Eye (tissue), 1 donor: Measurements from ENCODE around the gene KIF26B.

Source experiments
- DNase-seq: peaks from one replicate; pipeline ENCODE4 v3.0.0-alpha.2; 2015

KIF26B gene

DNA sequence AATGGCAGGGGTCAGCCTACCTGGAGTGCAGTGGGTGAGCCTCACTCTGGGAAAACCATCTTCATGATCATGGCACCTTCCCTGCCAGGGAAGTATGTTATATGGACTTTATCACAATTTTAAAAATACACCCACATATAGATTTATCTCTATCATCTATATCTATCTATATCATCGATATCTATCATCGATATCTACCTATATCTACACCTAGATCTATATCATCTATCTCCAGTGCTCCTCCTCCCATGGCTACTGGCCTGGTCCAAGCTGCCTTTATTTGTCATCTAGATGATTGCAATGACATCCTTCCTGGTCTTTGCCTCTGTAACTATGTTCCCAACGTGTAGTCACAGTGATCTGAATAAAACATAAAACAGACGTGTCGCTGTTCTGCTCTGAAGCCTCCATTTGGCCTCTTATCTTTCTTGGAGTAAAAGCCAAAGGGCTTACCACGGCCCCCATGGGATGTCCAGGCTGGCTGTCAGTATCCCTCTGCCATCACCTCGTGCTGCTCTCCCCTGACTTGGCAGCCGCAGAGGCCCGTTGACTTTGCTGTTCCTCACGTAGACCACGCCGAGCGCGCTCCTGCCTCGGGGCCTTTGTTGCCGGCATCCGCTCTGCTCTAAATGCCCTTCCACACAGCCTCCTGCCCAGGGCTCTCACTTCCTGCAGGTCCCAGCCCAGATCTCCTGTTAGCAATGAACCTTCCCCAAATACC, 20.6 kb upstream of the KIF26B start:
- DNase-seq = no peak

- no peak for DNase-seq
Observed at GRCh38 chr1:245142171-245142798, 12.5 kb upstream of the KIF26B start.

- DNase-seq = no peak
Observed at GRCh38 chr1:245142976-245143375, 11.8 kb upstream of the KIF26B start.

DNA sequence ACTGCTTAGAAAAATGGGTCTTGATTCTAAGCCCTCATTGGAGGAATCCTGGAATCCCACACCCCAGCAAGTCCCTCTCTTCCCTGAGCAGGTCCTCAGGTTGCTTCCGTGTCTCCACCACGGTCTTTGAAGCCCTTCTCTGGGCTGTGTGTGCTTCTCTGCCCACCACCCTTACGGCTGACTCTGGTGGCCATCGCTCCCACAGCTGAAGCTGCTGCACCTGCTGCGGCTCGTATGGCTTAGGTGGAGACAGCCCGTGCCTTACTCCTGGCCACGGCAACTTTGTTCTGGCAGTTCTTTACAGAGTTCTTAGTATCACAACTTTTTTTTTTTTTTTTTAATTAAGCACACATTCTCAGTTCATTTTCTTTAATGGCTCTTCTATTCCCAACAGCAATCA, 10.9 kb upstream of the KIF26B start:
- DNase-seq = no peak

DNA sequence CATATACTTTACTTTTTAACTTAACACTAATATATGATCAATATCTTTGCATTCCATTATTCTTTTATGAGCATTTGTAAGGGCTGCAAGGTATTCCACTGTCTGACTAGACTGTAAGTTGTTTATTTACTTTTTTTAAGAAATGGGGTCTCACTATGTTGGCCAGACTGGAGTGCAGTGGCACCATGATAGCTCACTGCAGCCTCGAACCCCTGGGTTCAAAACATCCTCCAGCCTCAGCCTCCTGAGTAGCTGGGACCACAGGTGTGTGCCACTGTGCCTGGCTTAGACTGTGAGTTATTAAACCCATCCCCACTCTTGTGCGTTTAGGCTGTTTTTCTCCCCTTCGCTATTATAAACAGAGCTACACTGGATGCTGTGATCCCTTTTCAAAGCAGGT, 6.7 kb upstream of the KIF26B start:
- no peak for DNase-seq

- no peak for DNase-seq
Observed at GRCh38 chr1:245148861-245149260, 5.9 kb upstream of the KIF26B start.

- DNase-seq = peak; percentile 95
Observed at GRCh38 chr1:245153081-245153551, 1.7 kb upstream of the KIF26B start.

DNA sequence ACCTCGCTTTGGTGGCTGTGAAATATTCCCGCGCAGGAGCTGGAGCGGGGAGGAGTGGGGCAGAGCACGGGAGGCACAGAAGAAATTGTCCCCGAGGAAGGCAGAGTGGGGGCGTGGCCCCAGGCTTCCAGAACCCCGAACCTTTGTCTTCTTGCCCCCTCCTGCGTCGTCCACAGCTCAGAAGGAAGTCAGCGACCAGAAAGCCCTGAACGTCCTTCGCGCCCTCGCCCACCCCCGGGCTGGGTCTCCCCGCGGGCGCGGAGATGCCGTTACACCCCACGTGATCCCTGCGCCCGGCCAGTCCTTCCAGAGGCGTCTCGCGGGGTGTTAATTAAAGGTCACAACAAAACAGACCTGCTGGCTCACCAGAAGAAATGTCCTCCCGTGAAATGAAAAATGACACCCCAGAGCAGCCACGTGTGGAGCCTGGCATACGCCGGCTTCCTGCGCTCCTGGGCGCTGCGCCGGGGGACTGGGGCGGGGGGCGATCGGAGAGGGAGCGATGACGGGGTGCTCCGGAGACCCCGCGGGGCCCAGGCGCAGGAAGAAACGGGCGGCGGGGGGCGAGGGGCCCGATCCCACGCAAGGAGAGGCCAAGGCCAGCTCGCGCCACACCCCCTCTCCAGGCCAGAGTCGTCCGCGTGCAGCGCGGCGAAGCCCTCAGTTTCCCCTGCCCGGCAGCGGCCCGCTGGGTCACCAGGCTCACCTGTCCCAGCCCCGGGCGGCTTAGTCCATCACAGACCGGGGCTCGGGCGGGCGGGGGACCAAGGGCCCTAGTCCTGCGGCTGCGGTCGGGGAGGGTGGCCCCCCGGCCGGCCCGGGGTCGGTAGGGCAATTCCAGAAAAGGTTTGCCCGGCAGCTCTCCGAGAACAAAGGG, 995 bp upstream of the KIF26B start:
- DNase-seq = peak; percentile 81

DNA sequence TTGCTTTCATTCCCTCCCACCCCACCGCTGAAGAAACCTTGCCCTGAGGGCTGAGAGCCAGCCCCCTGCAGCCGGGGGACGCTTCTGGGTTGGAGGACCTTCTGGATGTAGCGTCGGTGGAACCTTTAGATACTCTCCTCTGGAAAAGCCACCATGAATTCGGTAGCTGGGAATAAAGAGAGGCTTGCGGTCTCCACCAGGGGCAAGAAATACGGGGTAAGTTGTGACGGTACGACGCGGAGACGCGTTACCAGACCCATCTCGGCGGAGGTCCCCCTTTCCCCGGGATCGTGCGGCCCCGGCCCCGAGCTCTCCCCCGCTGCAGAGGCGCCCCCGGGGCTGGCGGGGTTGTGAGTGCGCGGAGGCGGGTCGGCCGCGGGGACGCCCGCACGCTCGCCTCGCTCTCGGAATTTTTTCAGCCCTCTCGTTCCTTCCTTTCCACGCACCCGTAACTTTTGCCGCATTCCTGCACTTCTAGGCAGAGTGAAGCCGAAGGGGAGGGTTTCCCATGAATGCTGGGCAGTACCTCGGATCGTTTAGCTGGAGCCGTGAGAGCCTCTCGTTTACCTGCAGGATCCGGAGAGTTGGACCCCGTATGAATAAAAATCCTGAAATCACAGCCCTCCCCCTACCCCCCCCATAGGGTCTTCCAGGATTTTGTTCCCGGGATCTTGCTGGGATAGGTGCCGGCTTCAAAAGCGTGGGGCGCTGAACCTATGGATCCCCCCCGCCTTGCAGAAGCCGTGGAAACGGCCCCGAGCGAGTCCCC, 671 bp downstream of the KIF26B start:
- peak; percentile 80 for DNase-seq

- DNase-seq = peak; percentile 94
Observed at GRCh38 chr1:245156041-245156735, 1.4 kb downstream of the KIF26B start.

GRCh38 chr1:245156736-245157505, 2.1 kb downstream of the KIF26B start:
- DNase-seq = peak; percentile 76

- DNase-seq = no peak
Observed at GRCh38 chr1:245158913-245159312, 4.1 kb downstream of the KIF26B start.

DNA sequence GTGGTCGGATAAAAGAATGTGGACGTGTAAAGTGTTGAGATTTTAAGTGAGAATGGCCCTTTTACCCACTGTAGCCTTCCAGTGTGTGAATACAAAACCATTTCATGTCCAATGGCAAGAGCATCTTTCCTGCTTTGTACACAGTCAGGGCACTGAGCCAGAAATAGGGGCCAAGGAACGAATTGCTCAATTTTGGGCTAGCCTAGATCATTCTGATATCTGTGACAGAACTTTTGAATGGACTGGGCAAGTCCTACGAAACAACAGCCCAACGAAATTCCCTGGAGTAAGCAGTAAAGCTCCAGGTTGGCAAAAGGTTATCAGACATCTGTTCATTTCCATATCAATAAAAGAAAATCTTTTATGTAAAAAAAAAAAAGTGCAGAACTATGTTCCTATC, 5.5 kb downstream of the KIF26B start:
- no peak for DNase-seq

GRCh38 chr1:245160741-245161400, 6.1 kb downstream of the KIF26B start:
- no peak for DNase-seq

DNA sequence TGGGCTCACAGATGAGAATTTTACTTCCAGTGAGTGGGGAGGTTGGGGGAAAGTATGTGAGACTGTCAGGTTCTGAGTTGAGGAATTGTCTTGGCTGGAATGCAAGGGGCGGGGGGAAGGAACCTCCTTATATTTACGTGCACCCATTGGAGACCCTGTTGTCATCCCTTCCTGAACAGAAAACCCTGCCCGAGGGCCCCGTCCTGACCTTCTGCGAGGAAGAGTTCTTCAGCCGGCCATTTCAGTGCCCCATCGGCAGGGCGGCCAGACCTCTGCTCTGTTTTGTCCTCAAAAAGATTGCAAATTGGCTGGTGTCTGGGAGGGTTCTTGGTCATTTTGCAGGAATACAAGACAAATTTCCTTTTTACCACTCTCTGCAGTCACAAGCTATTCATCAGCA, 7.1 kb downstream of the KIF26B start:
- no peak for DNase-seq

- peak; percentile 72 for DNase-seq
Observed at GRCh38 chr1:245166471-245166885, 11.7 kb downstream of the KIF26B start.

- DNase-seq = no peak
Observed at GRCh38 chr1:245168086-245168485, 13.3 kb downstream of the KIF26B start.

- DNase-seq = no peak
Observed at GRCh38 chr1:245168906-245169305, 14.1 kb downstream of the KIF26B start.

DNA sequence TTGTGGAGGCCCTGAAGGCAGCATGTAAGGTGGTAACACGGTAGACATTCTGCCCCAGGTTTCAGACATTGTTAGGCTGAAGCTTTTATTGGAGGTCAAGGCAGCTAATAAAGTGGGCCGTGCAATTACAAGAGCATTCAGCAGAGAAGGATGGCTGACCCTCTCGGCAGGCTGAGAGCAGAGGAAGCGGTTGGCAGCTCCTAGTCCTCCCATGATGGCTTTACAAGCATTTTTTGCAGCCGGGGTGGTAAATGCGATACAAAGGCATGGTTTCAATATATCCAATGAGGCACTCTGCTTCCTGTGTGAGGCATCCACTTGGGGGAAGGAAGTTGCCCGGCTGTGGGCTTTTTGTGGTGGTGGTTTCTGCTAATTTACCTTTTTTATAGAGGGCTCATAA, 14.6 kb downstream of the KIF26B start:
- DNase-seq = no peak

DNA sequence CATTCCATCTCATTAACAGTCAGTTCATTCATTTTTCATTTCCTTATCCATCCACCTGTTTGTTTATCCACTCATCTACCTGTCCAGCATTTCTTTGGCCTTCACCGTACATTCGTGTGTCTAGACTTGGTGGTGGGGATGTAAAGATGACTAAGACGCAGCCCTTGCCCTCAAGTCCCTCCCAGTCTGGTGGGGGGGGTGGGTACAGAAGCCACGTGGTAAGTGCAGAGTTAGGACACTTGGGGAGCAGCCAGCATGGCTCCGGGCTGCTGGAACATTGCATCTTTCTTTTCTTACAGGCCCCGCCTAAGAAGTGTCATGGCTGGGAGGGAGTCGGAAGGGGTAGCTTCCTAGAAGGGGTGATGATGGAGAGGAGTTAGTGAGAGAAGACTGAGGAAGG, 17.2 kb downstream of the KIF26B start:
- no peak for DNase-seq

GRCh38 chr1:245172829-245173228, 18.0 kb downstream of the KIF26B start:
- no peak for DNase-seq
